Measurements from ENCODE around the gene GGN.
A peak's percentile ranks its signal among the peaks of the same experiment; 100 is the strongest.

The GGN gene, protein sequence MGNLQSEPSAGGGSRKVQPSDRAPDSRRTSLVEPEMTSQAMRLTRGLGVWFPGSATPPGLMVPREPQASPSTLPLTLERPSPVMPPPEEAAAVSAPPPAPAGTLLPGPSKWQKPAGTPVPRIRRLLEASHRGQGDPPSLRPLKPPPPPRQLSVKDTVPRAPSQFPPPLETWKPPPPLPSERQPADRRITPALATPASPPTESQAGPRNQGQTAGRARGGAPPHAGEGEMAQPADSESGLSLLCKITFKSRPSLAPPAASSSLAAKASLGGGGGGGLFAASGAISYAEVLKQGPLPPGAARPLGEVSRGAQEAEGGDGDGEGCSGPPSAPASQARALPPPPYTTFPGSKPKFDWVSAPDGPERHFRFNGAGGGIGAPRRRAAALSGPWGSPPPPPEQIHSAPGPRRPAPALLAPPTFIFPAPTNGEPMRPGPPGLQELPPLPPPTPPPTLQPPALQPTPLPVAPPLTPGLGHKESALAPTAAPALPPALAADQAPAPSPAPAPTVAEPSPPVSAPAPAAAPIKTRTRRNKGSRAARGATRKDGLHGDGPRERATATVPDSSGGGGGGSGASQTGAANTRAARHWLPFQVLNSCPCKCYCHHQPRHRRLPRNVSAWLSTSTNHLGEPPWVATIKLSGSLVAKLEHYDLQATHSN

DNA sequence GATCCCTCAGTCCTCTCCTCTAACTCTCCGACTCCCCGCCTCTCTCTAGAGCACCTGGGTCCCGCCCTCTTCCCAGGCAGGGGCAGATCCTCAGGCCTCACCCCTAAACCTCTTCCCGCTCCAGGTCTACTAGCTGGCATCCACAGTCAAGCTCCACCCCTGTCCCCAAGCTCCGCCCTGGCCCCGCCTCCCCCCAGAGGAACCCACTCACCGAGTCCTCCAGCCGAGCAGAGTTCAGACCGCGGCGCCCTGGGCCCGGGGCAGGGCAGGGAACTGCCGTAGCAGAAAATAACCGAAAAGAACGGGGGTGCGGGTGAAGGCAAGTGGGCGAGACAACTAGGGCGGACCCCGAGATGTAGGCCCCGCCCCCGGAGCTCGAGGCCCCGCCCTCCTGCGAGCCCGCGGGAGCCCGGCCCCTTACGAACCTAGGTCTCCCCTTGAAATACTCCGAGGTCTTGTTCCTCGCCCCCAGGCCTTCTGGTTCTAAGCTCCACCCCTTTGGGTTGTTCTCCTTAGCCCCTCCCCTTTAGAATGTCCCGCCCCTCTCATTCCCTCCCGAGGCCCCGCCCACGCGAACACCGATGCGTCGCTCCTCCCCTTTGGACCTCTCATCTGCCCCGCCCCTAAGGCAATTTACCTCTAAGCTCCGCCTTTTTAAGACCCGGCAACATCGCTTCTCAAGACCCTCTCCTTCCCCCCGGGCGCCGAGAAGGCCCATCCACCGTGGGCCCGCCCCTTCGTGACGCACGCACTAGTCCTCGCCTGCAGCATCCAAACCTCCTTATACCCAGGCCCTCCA, at the start of gene GGN:
GGN (minus strand) TSS at position 485 of the 799 bp plus-strand sequence. CDS start 773 bp downstream, outside the sequence.
- DNase-seq (ENCODE audit: low read depth), result peak; percentile 96
- peak within 1 kb of the TSS; percentile 65 for H3K4me3 ChIP-seq (ENCODE audit: low read length)
- TF ChIP-seq, protein P1, sequence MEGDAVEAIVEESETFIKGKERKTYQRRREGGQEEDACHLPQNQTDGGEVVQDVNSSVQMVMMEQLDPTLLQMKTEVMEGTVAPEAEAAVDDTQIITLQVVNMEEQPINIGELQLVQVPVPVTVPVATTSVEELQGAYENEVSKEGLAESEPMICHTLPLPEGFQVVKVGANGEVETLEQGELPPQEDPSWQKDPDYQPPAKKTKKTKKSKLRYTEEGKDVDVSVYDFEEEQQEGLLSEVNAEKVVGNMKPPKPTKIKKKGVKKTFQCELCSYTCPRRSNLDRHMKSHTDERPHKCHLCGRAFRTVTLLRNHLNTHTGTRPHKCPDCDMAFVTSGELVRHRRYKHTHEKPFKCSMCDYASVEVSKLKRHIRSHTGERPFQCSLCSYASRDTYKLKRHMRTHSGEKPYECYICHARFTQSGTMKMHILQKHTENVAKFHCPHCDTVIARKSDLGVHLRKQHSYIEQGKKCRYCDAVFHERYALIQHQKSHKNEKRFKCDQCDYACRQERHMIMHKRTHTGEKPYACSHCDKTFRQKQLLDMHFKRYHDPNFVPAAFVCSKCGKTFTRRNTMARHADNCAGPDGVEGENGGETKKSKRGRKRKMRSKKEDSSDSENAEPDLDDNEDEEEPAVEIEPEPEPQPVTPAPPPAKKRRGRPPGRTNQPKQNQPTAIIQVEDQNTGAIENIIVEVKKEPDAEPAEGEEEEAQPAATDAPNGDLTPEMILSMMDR (IDR thresholded peaks at IDR 0.05; ENCODE audit: insufficient read depth, low read depth, low read length, missing control alignments), result no peak

DNA sequence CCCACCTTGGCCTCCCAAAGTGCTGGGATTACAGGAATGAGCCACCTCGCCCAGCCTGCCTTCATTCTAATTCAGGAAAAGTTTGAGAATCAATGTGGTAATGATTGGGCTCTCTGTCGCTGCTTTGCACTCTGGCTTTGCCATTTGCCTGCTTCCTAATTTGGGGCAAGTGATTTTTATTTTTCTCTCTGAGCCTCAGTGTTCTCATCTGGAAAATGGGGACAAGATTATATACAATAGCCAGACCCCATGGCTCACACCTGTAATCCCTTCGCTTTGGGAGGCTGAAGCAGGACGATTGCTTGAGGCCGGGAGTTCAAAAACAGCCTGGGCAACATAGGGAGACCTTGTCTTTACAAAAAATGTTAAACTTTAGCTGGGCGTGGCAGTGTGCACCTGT, 49.5 kb upstream of the GGN start:
- H3K4me3 ChIP-seq (ENCODE audit: low read length), result no peak overlapping the region
- TF ChIP-seq, protein P1 (IDR thresholded peaks at IDR 0.05; ENCODE audit: insufficient read depth, low read depth, low read length, missing control alignments), result no peak
- no peak for DNase-seq (ENCODE audit: low read depth)

DNA sequence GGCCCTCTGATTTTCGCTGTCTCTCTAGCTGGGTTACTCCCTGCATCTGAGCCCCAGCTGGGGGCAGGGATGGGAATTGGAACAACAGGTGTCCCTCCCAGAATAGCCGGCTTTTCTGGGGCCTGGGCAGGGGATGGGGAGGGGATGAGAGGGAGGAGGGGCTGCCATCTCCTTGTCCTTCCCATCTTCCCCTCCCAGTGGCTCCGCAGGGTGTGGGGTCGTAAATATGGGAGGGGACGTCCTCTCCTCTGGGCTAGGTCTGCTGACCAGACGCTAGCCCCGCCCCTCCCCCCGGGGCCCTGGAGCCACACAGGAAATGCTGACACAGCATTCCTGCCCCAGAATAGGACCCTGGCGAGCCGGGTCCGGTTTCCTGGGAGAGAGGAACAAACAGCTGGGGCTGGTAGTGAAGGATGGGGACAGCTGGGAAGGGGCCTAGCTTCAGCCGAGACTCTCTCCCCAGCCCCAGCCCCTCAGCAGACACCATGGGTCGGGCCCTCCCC, 46.8 kb upstream of the GGN start:
- no peak overlapping the region for H3K4me3 ChIP-seq (ENCODE audit: low read length)
- TF ChIP-seq, protein P1 (IDR thresholded peaks at IDR 0.05; ENCODE audit: insufficient read depth, low read depth, low read length, missing control alignments), result no peak
- no peak for DNase-seq (ENCODE audit: low read depth)

DNA sequence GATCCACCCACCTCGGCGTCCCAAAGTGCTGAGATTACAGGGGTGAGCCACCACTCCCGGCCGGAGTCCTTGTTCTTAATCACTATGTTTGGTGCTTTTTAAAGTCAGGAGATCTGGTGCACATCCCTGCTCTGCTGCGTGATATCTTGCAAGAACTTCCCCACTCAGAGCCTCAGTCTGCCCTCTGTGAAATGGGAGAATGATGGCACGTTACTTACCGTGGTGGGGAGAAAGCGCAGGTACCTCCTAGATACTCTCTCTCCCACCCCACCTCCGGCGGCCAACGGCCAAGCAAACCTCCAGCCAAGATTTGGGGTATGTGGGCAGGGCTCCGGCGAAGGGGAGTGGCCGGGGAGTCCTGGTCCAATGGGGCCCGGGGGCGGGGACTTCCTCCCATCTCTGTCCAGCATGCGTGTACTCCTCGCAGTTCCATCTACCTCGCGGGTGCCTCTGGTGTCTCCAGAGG, 45.5 kb upstream of the GGN start, which contains the start of gene RYR1:
RYR1 (plus strand) TSS at position 424 of the 466 bp plus-strand sequence. CDS start 139 bp downstream, outside the sequence.
- TF ChIP-seq, protein P1 (IDR thresholded peaks at IDR 0.05; ENCODE audit: insufficient read depth, low read depth, low read length, missing control alignments), result no peak
- no peak within 1 kb of the TSS for H3K4me3 ChIP-seq (ENCODE audit: low read length)
- DNase-seq (ENCODE audit: low read depth), result peak; percentile 20

DNA sequence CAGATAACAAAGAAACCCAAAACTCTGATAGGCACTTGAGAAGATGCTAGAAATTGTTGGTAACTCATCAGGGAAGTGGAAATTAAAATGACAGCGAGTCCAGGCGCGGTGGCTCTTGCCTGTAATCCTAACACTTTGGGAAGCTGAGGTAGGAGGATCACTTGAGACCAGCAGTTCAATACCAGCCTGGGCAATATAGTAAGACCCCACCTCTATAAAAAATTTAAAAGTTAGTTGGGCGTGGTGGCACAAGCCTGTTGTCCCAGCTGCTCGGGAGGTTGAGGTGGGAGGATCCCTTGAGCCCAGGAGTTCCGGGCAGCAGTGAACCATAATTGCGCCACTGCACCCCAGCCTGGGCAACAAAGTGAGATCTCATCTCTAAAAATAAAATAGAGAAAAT, 43.1 kb upstream of the GGN start:
- TF ChIP-seq, protein P1 (IDR thresholded peaks at IDR 0.05; ENCODE audit: insufficient read depth, low read depth, low read length, missing control alignments), result no peak
- H3K4me3 ChIP-seq (ENCODE audit: low read length), result no peak overlapping the region
- DNase-seq (ENCODE audit: low read depth), result no peak

DNA sequence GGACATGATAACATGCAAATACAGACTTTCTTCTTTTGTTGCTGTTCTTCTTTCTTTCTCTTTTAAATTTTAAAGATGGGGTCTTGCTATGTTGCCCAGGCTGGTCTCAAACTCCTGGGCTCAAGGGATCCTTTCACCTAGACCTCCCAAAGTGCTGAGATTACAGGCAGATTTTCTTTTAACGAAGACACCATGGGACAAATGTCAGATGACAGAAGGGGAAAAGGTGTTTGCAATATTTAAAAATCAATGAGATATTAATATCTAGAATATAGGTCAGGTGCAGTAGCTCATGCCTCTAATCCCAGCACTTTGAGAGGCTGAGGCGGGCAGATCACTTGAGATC, 42.0 kb upstream of the GGN start:
- TF ChIP-seq, protein P1 (IDR thresholded peaks at IDR 0.05; ENCODE audit: insufficient read depth, low read depth, low read length, missing control alignments), result no peak
- no peak overlapping the region for H3K4me3 ChIP-seq (ENCODE audit: low read length)
- DNase-seq (ENCODE audit: low read depth), result no peak
